Keratinocyte (primary cell): ENCODE results near the gene PDCD11.

Source experiments
- CTCF ChIP-seq, 3 experiments: IDR thresholded peaks in 1 of 3; conservative IDR thresholded peaks in 1 of 3; optimal IDR thresholded peaks in 1 of 3; 2 replicates in 2 of 3; 3 replicates in 1 of 3; pipeline versions ENCODE3 to v1.5.1; 2011; ENCODE audit warnings: low read length in 3 of 3, mild to moderate bottlenecking in 3 of 3, moderate library complexity in 2 of 3, control low read depth in 1 of 3, inconsistent platforms in 1 of 3; ENCODE audit not compliant: insufficient read depth in 2 of 3; ENCODE audit errors: extremely low read depth in 1 of 3
- EZH2 ChIP-seq: IDR thresholded peaks from one replicate; pipeline ENCODE4 v1.6.1; 2012; ENCODE audit warnings: inconsistent platforms, mild to moderate bottlenecking, low read length, moderate library complexity

DNA sequence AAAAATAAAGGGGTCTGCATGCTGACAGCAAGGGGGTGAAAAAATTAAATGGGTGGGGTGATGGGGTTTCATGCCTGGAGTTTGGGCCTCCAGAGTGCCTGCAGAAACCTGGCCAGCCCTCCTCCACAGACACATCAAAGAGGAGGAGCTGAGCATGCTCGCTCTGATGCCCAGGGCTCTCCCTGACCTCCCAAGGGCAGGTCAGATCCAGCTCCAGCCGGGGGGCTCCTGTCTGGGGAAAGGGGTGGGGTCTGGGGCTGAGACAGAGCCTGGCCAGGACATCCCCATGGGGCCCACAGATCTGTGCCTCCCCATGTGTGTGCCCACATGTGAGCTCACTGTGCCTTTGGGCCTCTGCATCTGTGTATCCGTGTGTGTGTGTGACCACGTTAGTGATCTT lies 63.2 kb downstream of the PDCD11 start:
- TF ChIP-seq CTCF (optimal IDR thresholded peaks at IDR 0.05 in 1 of 3, IDR thresholded peaks at IDR 0.05 in 1 of 3, conservative IDR thresholded peaks at IDR 0.05 in 1 of 3; ENCODE audit: extremely low read depth in 1 of 3, insufficient read depth in 2 of 3, low read length in 3 of 3) = no peak
- TF ChIP-seq EZH2 = no peak
